Frontal cortex (tissue), 4 donors: ENCODE data around the gene PFKP. TPM values are rescaled to one million over a fixed set of nuclear protein-coding genes. Genes with fewer than 3 reads are reported as not detected.

ENCODE experiments used
- DNase-seq, 2 donors: peaks; one replicate each; pipeline ENCODE4 v3.0.0; 2012; ENCODE audit warnings: low spot score in 2 of 2
- FAIRE-seq: peaks from 2 replicates; lab custom pipeline; 2012; peaks lifted over from hg19 to GRCh38; lab: Jason Lieb, UNC
- total RNA-seq: library from RNA; depleted of rRNA; stranded (reverse); fragments of >200 nt; gene quantifications from one replicate; pipeline ENCODE4 v1.2.3, GENCODE V29; 2014
- donor health status: control.
- donor health status: control.
- donor health status: control.

Gene PFKP
- total RNA-seq, 1 donor from 2014 or later = 81.5 TPM

DNA sequence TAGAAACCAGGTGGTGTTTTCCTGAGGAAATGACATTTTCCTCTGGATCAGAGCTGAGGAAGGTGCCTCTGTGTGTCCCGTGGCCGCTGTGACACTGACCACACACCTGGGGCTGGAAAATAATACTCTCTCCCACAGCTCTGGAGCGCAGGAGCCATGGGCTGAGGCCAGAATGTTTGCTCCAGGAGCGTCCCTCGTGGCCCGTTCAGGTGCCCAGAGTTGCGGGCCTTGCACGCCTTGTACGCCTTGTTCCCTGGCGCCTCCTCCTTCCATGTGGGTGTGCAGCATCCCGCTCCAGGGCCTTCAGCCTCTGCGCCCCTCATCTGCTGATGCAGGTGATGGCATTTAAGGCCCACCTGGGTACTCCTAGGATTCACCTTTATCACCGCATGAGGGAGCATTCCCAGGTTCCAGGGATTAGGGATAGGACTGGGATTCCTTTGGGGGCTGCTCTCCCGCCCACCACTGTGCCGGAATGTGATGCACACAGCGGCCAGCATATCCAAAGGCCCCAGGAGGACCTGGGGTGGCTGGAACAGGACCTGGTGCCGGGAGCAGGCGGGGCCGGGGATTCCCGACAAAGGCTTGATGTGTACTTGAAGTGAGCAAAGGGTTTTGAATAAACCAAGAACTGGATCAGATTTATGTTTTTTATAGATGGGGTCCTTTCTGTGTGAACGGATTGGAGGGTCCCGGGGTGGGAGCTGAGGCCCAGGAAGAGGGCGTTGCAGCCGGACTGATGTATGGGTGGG is 61.2 kb downstream of the PFKP start:
- FAIRE-seq = no peak
- no peak for DNase-seq

DNA sequence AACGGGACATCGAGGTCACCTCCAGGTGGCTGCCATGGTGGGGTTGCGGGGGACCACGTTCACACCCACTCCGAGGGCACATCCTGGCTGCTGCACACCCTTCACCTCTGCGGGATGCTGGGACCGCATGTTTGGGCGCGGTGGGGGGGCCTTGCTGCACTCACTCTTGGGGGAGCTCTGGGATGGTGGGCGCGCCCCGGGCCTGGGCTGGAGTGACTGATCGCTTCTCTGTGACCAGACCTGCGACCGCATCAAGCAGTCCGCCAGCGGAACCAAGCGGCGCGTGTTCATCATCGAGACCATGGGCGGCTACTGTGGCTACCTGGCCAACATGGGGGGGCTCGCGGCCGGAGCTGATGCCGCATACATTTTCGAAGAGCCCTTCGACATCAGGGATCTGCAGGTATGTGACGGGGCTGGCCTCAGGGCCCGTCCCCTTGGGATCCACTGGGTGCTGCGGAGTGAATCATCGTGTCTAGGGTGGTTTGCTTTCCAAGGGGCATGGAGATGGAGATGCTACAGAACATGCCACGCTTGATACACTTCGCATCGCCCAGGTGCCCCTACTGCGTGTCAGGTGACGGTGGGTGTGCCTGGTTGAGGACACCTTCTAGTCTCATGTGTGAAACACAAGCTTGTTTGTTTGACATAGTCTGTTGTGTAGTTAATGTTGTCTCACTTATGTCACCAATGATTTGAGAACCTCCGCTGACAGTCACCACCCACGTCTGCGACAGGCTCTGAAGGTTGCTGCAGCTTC is 62.4 kb downstream of the PFKP start:
- DNase-seq (no peak), FAIRE-seq (no peak)

DNA sequence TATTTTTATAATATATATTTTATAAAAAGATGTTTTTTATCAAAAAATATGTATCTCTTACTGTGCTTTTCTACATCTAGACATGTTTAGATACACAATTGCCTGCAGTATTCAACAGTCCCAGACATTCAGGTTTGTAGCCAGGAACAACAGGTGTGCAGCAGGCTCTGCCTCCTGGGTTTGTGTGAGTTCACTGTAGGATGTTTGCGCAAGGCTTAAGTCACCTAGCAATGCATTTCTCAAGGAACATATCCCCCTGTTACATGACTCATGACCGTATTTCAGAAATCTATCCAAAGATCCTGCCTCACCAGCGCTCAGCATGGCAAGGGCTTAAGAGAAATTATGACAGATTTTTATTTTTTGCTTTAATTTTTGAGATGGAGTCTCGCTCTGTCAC is 63.8 kb downstream of the PFKP start:
- no peak for FAIRE-seq

DNA sequence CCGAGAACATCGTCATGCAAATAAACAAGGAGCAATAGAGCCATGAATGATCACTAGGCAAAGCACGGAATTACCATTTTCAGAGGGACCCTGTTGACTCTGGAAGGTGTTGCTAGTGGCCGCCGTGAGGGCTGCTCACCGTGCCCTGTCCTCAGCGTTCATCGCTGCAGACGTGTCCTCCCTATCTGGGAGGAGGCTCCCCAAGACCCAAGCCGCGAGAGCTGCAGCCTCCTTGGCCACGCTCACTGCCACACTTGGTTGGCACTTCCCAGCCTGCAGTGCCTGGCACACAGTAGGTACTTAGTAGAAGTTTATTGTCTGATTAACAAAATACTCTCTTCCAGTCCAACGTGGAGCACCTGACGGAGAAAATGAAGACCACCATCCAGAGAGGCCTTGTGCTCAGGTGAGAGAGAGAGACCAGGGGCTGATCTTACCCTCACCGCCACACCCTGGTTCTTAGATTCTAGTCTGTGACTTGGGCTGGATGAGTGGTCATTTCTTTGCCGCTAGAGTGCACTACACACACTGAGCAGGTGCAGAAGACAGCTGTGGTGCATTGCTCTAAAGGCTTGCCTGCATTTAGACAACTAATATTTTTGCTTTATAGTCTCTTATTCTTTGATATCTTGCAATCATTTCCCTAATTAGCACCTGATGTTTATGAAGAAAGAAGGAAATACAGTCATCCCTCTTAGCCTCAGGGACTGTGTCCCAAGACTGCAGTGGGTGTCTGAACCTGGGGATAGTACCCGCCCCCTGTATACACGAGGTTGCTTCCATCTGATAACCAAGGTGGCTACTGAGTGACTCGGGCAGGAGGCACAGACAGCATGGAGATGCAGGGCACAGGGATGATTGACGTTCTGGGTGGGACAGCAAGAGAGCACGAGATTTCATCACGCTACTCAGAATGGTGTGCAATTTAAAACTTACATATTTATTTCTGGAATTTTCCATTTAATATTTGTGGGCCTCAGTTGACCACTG is 65.0 kb downstream of the PFKP start:
- FAIRE-seq (no peak), DNase-seq (no peak)

More for the DNA sequence above, 63.8 kb downstream of the PFKP start:
- no peak for DNase-seq

DNA sequence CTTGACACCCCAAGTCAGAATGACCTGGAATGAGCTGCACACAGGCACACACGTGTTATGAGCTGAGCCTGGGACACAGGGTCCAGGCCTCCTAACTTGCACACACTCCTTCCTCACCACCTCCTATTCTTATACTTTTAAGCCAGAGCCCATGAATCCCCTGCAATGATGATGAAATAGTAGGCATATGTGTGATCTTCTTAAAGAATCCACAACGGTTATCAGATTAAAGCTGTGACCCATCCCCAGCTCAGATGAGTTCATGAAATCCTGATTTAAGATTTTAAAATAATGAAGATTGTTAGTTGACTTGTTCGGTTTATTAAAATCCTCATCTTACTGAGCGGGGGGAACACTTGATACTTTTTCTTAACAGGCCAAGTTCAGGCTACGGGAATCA is 66.6 kb downstream of the PFKP start:
- no peak for DNase-seq
- no peak for FAIRE-seq

DNA sequence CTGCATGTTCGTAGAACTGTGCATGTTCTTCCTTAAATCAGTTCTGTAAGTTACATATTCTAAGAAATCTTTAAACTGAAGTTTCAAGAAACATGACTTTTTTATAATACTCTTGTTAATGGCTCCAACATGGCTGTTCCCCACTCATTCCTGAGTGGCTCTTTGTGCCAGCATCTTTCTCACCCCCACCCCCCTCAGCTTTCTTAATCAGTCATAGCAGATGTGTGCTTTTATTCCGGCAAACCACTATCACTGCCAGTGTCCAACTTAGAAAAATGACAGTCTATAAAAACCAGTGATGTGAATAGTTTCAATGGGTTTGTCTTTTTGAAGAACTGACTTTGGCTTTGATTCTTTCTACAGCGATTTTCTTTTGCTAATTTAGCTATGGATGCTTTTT is 67.7 kb downstream of the PFKP start:
- FAIRE-seq (no peak), DNase-seq (no peak)

DNA sequence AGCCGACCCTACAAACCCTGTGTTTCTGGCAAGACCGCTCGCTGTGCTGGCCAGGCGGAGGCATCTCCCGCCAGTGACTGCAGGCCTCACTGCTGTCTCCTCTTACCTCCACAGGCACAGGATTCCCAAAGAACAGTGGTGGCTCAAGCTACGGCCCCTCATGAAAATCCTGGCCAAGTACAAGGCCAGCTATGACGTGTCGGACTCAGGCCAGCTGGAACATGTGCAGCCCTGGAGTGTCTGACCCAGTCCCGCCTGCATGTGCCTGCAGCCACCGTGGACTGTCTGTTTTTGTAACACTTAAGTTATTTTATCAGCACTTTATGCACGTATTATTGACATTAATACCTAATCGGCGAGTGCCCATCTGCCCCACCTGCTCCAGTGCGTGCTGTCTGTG is 69.0 kb downstream of the PFKP start:
- DNase-seq (no peak), FAIRE-seq (no peak)

DNA sequence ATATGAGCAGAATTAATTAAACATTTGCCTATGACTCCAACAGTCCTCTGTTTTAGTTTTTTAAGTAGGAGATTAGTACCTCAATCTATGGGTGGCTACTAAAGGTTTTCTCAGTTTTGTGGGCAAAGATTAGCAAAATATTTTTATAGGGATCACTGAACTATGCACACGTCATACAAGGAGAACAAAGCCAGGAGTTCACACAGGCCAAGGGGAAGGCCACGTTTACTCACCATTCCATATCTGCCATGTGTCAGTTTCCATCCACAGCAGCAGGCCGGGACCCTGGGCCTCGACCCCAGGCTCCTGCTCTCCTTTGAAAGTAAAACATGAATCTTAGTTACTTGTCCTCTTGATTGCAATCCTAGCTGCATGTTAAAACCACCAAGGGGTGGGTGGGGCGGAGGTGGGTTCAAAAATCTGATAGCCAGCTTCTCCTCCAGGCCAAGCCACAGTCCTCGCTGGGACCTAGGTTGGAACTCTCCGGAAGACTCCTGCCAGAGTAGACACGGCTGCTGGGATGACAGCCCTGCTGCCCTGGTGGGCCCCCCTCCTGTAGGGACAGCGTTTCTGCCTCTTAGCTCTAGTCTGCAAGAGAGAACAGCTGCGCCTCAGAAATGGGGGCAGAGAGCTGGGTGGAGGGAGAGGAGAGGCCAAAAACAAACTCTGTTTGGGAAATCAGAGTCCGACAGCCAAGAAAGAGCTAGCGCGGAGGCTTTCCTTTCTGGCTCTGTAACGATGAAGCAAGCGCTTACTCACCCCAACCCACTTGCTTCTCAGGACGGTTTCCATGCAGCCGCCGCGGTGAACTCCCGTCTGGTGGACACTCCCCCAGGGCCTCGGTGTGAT is 69.6 kb downstream of the PFKP start:
- DNase-seq (peak in 1 of 2 donors; percentile 41), FAIRE-seq (no peak)

DNA sequence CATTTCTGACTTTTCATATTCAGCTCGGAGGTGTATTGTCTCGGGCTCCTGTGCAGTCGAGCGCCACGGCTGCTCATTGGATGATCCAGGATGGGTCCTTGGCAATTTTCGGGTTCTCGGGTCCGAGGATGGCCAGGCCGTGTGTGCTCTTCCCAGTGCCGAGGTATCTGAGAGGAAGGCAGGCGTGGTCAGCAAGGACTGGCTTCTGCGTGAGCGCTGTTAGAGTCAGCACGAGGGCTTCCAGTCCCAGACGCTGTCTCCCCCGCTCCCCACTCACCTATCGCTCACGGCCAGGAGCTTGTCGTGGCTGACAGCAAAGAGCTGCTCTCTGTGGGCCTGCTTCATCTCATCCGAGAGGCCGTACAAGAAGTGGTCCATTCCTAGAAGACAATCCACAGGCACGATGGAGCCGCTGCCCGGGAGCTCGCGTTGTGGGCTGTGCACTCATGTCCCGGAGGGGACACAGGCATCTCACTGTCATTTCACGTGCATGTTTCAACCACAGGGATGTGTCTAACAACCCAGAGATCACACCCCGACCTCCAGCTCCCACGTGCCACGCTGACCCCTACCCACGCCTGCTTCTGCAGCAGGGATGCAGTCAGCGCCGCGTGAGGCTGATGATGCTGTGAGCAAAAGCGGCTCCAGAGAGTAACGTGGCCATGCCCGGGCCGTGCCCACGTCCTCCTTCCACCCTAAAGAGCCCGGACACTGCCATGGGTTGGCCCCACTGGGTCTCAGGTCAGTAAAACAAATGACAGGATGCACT is 70.8 kb downstream of the PFKP start:
- DNase-seq (no peak), FAIRE-seq (no peak)

DNA sequence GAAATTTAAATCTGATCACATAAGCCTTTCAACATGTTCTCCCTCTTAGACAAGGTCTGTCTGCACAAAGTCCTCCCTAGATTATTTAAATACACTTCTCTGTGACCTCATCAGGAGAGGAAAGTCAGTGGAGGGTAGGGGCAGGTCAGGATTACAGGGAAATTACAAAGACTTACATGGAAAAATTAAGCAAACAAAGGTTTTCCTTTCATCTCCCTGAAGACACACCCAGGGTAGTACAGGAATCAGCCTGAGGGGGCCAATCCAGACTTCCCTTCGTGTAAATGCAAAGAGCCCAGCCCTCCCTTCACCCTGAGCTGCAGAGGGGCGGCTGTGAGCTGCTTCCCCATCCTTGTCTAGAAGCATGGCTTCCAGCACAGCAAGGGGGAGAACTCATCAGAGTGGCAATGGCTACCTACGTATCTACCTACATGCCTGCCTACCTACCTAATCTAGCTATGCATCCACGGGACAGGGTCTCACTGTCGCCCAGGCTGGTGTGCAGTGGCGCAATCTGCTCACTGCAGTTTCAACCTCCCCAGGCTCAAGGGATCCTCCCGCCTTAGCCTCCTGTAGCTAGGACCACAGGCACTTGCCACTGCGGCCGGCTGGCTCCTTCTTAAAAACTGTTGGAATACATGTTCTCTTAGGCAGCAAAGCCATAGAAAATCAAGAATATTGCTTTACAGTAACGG is 72.0 kb downstream of the PFKP start:
- no peak for DNase-seq
- FAIRE-seq = no peak

DNA sequence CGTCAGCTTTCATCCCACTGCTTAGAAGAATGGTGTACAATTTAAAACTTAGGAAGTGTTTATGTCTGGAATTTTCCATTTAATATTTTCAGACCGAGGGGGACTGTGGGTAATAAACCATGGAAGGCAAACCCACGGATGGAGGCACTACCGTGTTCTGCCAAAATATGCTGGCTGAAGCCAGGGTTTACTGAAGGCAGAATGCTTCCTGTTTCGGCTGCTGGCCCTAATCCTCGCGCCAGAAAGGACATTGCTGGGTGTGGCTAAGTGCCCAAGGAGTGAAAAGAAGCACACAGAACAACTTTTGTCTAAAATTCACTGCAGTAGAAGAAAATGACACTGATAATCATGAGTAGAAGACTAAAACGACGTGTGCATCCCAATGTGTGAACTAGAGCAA is 72.9 kb downstream of the PFKP start:
- FAIRE-seq = no peak
- no peak for DNase-seq

DNA sequence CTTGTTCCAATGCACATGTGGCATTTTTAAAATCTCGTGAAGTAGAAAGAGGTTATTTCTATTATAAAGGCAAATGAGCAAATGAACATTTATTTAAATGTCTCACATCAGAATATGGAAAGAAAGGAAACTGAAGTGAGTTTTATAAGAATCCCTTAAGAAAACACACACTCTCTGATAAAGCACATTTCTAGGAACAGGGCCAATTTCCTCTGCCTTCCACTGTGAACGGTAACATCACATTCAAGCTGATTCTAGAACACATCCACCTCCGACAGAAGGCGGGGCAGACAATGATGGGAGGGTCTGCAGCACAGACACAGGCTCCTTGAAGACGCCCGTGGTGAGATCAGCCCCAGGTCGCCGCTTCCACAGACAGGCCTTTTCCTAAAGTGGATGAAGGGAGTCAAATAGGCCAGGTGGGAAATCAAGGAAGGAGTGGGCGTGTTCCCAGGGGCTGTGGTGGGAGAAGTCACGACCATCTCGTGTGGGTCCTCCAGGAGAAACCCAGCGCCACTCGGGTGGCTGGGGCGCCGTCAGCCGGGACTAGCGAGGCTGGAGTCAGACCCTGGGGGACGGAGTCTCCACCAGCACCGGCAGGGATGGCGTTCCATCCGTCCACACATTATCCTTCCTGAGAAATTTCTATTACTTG is 74.1 kb downstream of the PFKP start:
- DNase-seq = no peak

DNA sequence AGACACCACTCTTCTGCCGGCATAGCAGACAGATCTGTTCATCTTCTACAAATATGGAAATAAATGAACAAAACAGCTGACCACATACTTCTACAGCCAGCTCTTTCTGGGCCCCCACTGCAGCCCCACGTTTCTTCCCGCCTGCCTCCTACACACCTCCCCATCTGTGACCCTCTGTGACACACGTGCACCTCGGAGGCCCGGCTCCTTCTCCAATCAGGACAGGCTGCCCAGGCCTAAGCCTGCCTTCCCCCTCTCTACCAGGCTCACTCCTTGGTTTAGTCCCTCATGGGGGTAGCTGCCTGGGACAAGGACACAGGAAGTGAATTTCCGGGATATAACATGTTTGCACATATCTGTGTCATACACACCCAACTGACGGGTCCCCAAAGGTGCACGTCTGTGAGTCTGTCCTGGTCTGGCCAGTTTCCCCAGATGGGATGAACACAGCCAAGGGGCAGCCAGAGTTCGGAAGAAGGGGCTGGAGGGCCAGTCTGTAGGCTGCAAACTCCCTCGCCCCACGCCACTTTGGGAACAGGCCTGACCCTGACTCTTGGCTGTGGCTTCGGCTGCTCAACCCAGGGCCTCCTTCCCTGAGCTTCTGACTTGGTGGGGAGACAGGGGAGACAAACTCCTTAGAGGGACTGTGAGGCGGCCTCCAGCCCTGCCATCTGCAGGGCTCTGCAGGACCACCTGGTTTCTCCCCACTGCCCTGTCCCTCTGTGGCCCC is 75.0 kb downstream of the PFKP start:
- no peak for DNase-seq
- no peak for FAIRE-seq

More for the DNA sequence above, 74.1 kb downstream of the PFKP start:
- no peak for FAIRE-seq

DNA sequence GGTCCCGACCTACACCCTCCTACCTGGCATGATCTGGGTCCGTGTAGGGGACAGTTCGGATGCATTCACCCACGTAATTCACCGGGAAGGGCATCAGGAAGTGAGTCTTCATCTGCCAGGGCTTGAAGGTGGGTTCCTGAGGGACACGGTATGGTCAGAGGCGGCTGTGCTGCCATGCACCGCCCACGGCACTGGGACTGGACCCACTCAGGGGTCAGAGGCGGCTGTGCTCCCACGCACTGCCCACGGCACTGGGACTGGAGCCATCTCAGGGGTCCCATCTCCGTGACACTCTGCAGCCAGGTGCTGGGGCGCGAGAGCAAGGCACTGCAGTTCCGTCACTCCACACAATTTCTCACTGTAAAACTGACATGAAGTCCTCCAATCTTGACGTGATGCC is 76.0 kb downstream of the PFKP start:
- DNase-seq (no peak), FAIRE-seq (no peak)

DNA sequence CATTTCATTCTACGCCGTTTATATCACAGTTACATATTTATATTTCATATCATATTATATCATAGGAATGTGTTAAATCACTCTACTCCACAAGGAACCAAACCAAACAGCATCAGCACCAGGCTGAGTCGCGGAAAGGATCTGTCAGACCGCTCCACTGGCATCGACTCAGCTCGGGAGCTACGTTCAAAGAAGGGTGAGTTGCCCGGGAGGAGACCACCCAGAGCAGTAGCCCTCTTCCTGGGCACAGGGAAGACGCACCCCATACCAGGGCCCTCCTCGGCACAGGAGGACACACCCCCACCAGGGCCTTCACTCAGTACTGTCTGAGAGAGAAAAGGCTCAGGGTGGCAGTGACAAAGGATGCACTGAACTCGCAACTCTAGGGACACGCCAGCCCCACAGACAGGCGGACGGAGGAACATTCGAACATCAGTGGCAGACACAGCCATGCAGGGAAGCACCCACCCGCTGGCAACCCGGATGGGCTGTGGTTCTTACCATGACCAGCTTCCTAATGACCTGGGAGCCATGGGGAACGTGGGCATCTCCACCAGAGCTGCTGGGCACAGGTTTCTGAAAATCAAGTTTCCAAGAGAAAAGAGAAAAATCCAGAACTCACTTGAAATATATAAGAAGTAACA is 76.6 kb downstream of the PFKP start:
- FAIRE-seq = no peak
- DNase-seq = no peak

DNA sequence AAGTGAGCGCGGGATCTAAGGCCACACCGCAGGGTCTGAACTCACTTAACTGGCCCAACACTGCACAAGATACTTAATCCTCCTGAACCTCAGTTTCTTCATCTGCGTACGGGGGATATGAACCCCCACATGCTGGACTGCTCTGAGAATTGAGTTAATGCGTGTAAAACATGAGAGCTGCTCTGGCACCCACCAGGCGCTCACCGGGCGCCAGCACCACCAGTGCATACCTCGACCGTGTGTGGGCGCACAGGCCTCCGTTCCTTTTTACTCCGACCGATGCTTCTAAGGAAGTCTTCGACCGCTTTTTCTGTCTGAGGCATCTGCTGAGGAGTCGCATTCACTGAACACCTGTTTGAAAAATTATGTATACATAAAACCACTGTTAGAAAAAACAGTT is 78.0 kb downstream of the PFKP start:
- no peak for FAIRE-seq

More for the DNA sequence above, 78.0 kb downstream of the PFKP start:
- no peak for DNase-seq
